IPS-20b (cell line): ENCODE data around the gene SCGB3A2.

Experiments used
- H3K27ac ChIP-seq: one replicate; pipeline ENCODE4 v1.5.1; 2013; ENCODE audit warnings: low read length
- H3K27me3 ChIP-seq: 2 replicates; pipeline ENCODE4 v1.6.1; 2013; ENCODE audit warnings: mild to moderate bottlenecking, low read length, inconsistent platforms; ENCODE audit not compliant: insufficient read depth
- H3K36me3 ChIP-seq: 2 replicates; pipeline ENCODE4 v1.6.1; 2013; ENCODE audit warnings: low read depth, mild to moderate bottlenecking, inconsistent platforms, low read length, moderate library complexity; ENCODE audit not compliant: insufficient read depth
- H3K4me1 ChIP-seq: 2 replicates; pipeline ENCODE4 v1.6.1; 2013; ENCODE audit warnings: mild to moderate bottlenecking, control low read depth, inconsistent platforms, low read length, moderate library complexity; ENCODE audit not compliant: insufficient read depth
- H3K4me3 ChIP-seq: 2 replicates; pipeline ENCODE4 v1.5.1; 2013; ENCODE audit warnings: mild to moderate bottlenecking, low read length, inconsistent platforms
- H3K9ac ChIP-seq: 2 replicates; pipeline ENCODE4 v1.6.1; 2013; ENCODE audit warnings: low read depth, mild to moderate bottlenecking, inconsistent platforms, low read length, moderate library complexity
- H3K9me3 ChIP-seq: 2 replicates; pipeline ENCODE4 v1.6.1; 2013; ENCODE audit warnings: mild to moderate bottlenecking, low read depth, low read length, inconsistent platforms; ENCODE audit not compliant: insufficient read depth

SCGB3A2 gene

DNA sequence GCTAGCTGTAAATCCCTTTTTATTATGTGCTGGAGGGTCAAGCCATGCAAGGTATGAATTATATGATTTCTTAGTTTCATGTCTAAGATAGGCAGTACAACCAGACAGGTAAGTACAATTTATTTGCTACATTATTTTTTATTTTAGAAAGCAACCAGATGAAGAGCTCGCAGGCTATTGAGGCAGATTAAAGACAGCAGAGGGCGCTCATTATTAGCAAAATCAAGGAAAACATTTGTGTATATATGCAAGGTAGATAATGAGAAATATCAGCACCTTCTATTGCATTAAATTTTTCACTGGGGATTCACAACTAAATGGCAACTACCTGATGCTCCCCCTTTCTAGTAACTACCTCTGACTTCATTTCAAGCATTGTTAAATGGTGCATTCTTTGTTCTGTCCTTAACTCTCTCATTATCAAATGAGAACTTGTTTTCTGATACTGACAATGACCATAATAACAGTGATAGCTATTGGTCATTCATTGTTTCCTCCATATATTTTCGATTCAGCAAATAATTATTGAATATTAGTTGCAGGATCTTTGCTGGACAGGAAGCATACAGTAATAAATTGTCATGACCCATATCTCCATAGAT lies 8.6 kb downstream of the SCGB3A2 start:
- Histone ChIP-seq H3K36me3 (no peaks in the 10 kb centered on the region), H3K27me3 (no peaks in the 10 kb centered on the region), H3K4me3 (no peak overlapping the region), H3K4me1 (peaks cover 7% of the 10 kb centered on the region; the same call in 1 of the 2 replicates), H3K9me3 (no peaks in the 10 kb centered on the region), H3K27ac (no peak overlapping the region), H3K9ac (no peak overlapping the region)

DNA sequence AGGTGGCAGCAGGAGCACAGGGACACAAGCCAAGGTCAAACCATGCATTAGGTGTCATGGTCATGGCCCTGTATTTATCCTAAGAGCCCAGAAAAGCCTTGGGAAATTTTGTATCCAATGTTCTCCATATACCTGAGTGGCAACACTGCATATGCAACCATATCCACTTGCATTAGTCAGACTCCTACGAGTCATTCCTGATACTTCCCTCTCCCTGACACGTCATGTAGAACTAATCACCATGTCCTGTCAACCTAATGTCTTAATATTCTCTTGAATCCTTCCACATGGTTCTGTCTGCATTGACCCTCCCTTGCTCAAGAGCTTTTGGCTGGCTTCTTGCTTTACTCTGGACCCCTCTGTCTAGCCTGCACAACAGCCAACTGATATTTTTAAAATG lies 9.4 kb downstream of the SCGB3A2 start:
- no peaks in the 10 kb centered on the region for H3K27me3 ChIP-seq
- no peaks in the 10 kb centered on the region for H3K36me3 ChIP-seq
- H3K9me3 ChIP-seq: no peaks in the 10 kb centered on the region
- no peak overlapping the region for H3K4me3 ChIP-seq
- H3K9ac ChIP-seq: no peak overlapping the region
- H3K27ac ChIP-seq: no peak overlapping the region
- H3K4me1 ChIP-seq: peaks cover 3% of the 10 kb centered on the region; the same call in 1 of the 2 replicates

DNA sequence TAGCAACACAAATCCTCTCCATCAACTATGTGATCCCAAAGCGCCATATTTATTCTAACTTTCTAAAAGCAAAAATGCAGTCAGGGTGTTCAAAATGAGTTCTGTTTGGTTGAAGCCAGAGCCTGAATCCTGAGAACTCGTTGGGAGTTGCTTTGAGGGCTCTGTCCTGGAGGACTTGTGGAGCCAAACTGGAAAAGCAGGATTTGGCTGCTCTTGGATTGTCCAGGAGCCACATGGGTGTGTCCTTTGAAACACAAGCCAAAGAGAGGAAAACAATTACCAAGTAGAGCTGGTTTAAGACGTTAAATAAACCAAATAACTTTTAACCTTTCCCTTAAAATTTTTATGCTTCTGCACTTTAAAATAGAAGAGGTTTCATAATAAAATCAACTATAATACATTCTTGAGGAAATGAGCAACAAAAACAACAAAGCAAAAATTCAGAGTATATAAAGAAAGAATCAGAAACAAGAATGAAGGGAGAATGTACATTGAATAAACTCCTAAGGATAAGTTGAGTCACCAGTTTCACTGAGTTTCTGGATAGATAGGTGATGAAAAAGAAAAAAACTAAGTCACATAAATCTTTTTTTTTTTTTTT lies 14.3 kb downstream of the SCGB3A2 start:
- Histone ChIP-seq H3K36me3 (no peaks in the 10 kb centered on the region), H3K9me3 (no peaks in the 10 kb centered on the region), H3K27ac (no peak overlapping the region), H3K9ac (no peak overlapping the region), H3K27me3 (no peaks in the 10 kb centered on the region), H3K4me3 (no peak overlapping the region), H3K4me1 (no peaks in the 10 kb centered on the region; the same call in 1 of the 2 replicates)

DNA sequence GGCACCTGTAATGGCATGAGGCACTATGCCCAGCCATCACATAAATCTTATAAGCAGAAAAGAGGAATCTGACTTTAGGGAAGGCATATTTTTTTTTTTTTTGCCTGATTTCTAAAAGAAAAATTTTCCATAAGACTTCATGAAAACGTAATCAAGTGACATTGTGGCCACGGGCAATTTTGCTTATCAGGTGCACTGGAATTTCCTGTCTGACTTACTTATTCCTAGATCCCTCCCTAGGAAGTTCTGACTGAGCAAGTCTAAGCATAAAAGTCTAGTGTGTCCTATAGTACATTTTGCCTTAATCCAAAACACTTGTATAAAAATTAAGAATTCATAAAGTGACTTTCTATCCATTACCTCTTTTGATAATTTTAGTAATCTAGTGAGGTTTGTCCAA lies 15.3 kb downstream of the SCGB3A2 start:
- Histone ChIP-seq H3K27ac (no peak overlapping the region), H3K9me3 (no peaks in the 10 kb centered on the region), H3K27me3 (no peaks in the 10 kb centered on the region), H3K4me3 (no peak overlapping the region), H3K36me3 (no peaks in the 10 kb centered on the region), H3K9ac (no peak overlapping the region), H3K4me1 (no peaks in the 10 kb centered on the region; the same call in 1 of the 2 replicates)

DNA sequence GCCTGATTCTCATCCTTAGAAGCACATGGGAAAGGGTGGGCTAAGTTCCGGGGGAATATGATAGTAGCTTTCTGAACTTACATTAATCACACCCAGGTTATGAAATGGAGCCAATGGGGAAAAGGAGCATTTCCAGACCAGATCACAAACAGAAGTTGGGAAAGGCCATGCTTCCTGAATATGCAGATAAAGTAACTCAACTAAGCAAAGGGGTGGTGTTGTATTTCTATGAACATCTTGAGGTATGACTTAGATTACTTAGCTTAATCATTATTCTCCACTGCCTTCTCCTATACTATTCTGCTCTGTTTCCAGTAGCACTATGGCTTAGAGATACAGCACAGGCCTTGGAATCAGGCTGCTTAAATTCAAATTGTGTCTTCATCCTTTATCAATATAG lies 17.4 kb downstream of the SCGB3A2 start:
- no peak overlapping the region for H3K27ac ChIP-seq
- no peaks in the 10 kb centered on the region; the same call in 1 of the 2 replicates for H3K4me1 ChIP-seq
- H3K36me3 ChIP-seq: no peaks in the 10 kb centered on the region

DNA sequence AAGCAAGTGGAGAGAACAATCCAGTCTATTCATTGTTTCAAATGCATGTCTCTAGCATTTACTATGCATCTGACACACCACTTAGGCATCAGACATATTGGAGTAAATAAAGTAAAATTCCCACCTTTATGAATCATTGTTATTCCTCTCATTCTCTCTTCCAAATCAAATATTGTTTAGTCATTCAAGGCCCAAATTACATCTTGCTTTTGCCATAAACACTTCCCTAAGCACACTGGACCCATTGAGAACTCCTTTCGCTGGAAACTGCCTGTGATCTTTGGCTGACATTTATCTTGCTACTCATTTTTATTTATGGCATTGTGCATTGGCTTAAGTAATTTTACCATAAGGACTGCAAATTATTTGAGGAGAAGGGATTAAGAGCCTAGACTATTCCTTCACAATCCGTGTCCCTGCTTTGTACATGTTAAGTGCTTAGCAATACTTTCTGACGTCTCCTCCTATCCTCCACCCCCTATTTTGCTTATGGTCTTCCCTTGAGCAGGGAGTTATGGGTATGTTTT lies 20.4 kb downstream of the SCGB3A2 start:
- Histone ChIP-seq H3K36me3 (no peaks in the 10 kb centered on the region), H3K27me3 (no peaks in the 10 kb centered on the region), H3K27ac (no peak overlapping the region), H3K9ac (no peak overlapping the region), H3K4me3 (no peak overlapping the region), H3K9me3 (no peaks in the 10 kb centered on the region), H3K4me1 (0 out of 2 replicates have a peak, but pooled peaks cover 2% of the 10 kb centered on the region)

More for the DNA sequence above, 17.4 kb downstream of the SCGB3A2 start:
- Histone ChIP-seq H3K4me3 (no peak overlapping the region), H3K9me3 (no peaks in the 10 kb centered on the region), H3K27me3 (no peaks in the 10 kb centered on the region), H3K9ac (no peak overlapping the region)

DNA sequence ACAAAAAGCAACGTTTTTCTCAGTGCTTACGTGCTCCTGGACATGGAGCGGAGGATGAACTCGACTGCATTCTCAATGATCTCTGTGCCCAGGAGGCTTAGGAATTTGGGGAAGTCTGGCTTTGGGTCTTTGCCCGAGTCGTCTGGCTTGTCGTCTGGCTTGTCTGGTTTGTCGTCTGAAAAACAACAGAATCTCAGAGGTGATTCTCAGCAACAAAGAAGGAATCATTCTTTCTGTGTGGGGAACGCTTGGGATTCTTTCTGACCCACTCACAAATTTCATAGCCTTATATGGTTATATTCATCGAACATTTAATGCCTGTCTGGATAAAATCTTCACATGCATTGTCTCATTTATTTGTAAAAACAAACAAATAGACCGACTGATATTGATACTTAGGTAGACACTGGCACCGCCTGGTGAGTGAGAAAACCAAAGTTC lies 23.1 kb downstream of the SCGB3A2 start:
- Histone ChIP-seq H3K4me3 (no peak overlapping the region), H3K27ac (no peak overlapping the region), H3K36me3 (no peaks in the 10 kb centered on the region), H3K4me1 (0 out of 2 replicates have a peak, but pooled peaks cover 2% of the 10 kb centered on the region), H3K27me3 (no peaks in the 10 kb centered on the region), H3K9me3 (no peaks in the 10 kb centered on the region), H3K9ac (no peak overlapping the region)

DNA sequence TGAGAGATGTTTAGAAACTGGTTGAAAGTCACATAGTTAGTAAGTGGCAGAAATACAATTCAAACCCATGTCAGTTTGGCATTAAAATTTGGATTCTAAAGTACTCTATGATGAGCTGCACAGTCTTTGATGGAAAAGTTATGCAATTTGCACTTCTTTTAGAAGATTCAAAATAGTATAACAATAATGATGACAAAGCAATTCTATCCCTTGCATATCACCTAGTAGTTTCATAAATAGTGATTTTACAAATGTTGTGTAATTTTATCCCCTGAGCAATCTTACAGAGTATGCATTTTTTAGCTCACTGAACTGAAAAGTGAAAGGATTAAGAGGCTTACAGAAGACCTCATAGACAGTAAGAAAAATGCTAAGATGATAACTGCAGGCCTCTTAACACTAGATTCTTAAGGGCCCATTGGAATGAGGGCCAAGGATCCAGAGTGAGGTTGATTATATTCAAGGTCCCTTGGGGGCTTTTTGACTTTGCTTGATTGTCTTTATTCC lies 24.2 kb downstream of the SCGB3A2 start:
- Histone ChIP-seq H3K9ac (no peak overlapping the region), H3K27ac (no peak overlapping the region), H3K36me3 (no peaks in the 10 kb centered on the region), H3K27me3 (no peaks in the 10 kb centered on the region), H3K4me1 (0 out of 2 replicates have a peak, but pooled peaks cover 2% of the 10 kb centered on the region), H3K9me3 (no peaks in the 10 kb centered on the region), H3K4me3 (no peak overlapping the region)

DNA sequence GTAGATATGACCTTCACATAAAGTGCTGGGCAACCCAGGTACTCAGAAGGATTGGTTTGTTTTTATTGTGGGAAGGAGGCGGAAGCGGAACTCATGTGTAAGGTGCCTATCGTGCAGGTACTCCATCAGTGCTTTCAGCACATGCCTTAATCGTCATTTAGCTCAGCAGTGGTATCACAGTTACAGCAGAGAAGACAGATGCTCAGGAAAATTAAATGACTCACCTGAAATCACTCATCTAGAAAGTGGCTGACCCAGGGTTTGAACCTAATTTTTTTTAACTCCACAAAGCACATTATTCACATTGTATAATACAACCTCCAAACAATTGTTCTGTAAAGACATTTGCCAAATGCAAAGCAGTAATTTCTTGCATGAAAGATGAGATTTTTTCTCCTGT lies 25.6 kb downstream of the SCGB3A2 start:
- Histone ChIP-seq H3K27ac (no peak overlapping the region), H3K9me3 (no peaks in the 10 kb centered on the region), H3K4me3 (no peak overlapping the region), H3K4me1 (0 out of 2 replicates have a peak, but pooled peaks cover 6% of the 10 kb centered on the region), H3K36me3 (no peaks in the 10 kb centered on the region), H3K9ac (no peak overlapping the region), H3K27me3 (no peaks in the 10 kb centered on the region)

DNA sequence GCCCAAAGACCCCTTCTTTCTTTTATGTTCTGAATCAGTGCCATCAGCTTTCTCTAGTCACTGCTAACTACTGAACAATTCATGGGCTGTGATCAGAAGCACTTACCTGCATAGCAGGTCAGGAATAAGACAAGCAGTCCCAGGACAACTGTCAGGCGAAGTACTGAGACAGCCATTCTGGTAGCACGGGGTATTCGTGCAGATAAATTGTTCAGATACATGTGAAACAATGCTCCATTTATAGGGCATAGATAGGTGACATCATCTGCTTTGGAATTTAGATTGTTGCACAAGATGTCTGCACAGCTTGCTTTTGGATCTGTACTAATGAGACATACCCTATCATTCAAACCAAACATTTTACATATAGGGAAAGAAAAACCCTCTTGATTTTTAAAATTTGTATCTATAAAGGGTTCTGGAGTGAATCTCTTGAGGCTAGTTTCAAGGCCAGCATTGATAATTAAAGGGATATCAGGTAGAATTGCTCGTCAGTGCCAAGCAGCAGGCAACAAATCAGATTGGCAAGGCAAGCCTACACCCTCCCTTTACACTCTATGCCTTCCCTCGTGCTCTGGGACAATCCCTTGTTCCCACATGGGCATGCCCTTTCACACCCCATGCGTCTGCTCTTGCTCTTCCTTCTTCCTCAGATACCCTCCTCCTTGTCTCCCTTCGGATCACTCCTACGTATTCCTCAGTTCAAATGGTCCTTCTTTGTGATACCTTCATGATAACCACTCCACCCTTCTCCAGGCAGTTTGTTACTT lies 28.0 kb downstream of the SCGB3A2 start, which contains the start of gene C5orf46:
TSS of gene C5orf46 (minus strand) at position 213 of the 770 bp plus-strand sequence. CDS start at position 176, 37 bp downstream.
- Histone ChIP-seq H3K4me1 (0 out of 2 replicates have a peak, but pooled peaks cover 4% of the 10 kb centered on the region), H3K27ac (no peak within 1 kb of the TSS), H3K9ac (no peak within 1 kb of the TSS), H3K27me3 (no peaks in the 10 kb centered on the region), H3K36me3 (no peaks in the 10 kb centered on the region), H3K4me3 (no peak within 1 kb of the TSS), H3K9me3 (no peaks in the 10 kb centered on the region)

DNA sequence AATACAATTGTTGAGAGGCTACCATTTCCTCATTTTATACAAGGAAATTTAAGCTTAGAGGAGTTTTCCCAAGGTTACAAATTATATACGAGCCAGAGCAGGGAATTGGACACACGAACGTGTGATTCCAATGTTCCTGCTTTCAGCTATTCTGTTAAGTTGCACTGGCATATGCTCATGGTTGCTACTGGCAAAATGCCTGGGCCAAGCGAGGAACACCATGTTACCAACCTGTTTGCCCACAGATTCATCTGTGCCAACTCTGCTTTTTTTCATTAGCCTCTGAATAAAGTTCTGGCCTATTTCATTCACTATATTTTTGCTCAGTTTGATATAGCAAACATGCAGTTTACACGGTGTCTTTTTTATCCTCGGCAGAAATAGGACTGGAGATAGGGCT lies 32.9 kb downstream of the SCGB3A2 start:
- no peaks in the 10 kb centered on the region for H3K36me3 ChIP-seq
- no peak overlapping the region for H3K4me3 ChIP-seq
- H3K27me3 ChIP-seq: no peaks in the 10 kb centered on the region
- H3K9me3 ChIP-seq: no peaks in the 10 kb centered on the region
- no peak overlapping the region for H3K27ac ChIP-seq
- no peak overlapping the region for H3K9ac ChIP-seq
- 0 out of 2 replicates have a peak, but pooled peaks cover 4% of the 10 kb centered on the region for H3K4me1 ChIP-seq
